Pons (tissue), 1 donor: ENCODE data around the gene SIRT6.
"Not testable (repeated sequence)": the region's sequence is repeated elsewhere in the genome, so short reads cannot be mapped to it uniquely, and the experiment has no call there.

Source experiments
- DNase-seq: peaks from one replicate; pipeline ENCODE4 v3.0.0-alpha.2; 2016; ENCODE audit warnings: low spot score

Gene SIRT6

DNA sequence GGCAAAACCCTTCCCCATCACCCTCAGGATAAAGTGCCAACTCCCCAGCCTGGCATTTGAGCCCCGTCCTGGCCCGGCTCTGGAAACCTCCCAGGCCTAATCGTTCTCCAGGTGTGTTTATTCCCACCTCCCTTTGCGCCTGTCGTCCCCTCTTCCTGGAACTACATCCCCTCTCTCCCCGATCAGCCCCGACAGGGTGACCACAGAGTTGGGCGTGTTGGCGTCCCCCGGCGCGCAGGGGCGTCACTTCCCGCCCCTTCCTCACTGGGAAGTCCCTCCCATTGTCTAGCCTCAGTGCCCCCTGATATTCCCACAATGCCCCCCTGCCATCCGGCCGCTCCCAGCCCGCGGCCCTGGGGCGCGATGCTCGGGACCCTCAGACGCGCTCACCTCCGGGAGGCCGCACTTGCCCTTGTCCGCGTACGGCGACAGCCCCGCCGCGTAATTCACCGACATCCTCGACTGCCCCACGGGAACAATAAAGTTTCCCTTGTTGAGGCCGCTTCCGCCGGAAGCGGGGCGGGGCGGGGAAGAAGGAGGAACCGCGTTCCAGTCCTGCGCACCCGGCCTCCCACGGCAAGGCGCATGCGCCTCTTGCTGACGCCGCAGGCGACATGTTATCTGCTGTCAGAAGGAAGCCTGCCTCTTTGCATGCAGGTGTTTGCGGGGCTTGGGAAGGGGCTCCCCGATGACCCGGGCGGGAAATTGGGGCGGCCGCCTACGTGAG lies at the start of gene SIRT6, which contains the start of gene ANKRD24:
Gene SIRT6, minus strand, starts transcription at position 480 of the 727 bp plus-strand sequence. Its CDS starts 24 bp downstream, at position 456.
Gene ANKRD24, plus strand, starts transcription at position 606 of the 727 bp plus-strand sequence. CDS start 3,737 bp downstream, outside the sequence.
- peak; percentile 94 for DNase-seq

DNA sequence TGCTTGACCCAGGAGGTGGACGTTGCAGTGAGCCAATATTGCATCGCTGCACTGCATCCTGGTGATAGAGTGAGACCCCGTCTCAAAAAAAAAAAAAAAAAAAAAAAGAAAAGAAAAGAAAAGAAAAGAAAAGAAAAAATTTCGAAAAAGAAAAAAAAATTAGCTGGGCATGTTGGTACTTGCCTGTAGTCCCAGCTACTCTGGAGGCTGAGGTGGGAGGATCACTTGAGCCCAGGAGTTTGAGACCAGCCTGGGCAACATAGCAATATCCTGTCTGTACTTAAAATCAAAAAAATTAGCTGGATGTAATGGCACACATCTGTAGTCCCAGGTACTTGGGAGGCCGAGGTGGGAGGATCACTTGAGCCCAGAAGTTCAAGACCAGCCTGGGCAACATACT lies 49.8 kb upstream of the SIRT6 start:
- DNase-seq, result not testable (repeated sequence)

GRCh38 chr19:4231521-4231920 lies 49.2 kb upstream of the SIRT6 start:
- DNase-seq, result not testable (repeated sequence)

- DNase-seq, result not testable (repeated sequence)
Observed at GRCh38 chr19:4230237-4230636, 47.9 kb upstream of the SIRT6 start.

DNA sequence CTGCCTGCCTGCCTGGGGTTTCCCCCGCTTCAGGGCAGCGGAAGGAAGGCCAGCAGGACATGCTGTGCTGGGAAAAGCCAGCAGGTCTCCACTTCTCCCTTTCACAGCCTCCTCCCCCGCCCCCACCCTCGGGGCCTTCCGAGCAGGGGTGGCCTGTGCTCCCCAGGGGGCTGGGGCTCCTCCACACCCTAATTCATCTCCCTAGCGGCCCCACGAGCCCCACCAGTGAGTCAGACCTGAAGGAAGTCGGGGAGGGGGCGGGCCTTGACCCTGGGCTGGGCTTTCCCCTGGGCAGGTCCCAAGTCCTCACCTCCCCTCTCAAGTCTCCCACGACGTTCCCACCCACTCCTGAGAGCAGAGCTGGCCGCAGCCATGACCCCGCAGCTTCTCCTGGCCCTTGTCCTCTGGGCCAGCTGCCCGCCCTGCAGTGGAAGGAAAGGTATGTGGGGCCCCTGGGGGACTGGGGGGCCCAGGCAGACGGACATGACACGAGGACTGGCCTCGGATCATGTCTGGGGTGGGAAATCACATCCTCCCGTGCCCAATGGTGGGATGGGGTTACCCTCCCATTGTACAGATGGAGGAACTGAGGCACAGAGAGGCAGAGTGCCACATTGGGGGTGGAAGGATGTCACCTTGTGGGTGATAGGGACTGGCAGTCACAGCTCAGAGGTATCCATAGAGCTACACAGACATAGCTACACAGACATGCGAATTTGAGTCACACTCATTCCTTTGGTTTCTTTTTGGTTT lies 47.0 kb upstream of the SIRT6 start, which contains the start of gene EBI3:
Gene EBI3, plus strand, starts transcription at position 345 of the 753 bp plus-strand sequence. Its CDS starts 28 bp downstream, at position 373.
- DNase-seq, result no peak

DNA sequence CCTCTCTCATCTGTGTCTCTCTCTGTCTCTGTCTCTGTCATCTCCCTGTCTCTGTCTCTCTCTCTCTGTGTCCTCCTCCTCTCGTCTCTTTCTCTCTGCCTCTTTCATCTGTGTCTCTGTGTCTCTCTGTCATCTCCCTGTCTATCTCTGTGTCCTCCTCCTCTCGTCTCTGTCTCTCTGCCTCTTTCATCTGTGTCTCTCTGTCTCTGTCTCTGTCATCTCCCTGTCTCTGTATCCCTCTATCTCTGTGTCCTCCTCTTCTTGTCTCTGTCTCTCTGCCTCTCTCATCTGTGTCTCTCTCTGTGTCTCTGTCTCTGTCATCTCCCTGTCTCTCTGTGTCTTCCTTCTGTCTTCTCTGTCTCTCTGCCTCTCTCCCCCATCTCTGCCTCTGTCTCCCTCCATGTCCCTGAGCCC lies 46.4 kb upstream of the SIRT6 start:
- DNase-seq, result no peak

- no peak for DNase-seq
Observed at GRCh38 chr19:4227771-4228170, 45.4 kb upstream of the SIRT6 start.

DNA sequence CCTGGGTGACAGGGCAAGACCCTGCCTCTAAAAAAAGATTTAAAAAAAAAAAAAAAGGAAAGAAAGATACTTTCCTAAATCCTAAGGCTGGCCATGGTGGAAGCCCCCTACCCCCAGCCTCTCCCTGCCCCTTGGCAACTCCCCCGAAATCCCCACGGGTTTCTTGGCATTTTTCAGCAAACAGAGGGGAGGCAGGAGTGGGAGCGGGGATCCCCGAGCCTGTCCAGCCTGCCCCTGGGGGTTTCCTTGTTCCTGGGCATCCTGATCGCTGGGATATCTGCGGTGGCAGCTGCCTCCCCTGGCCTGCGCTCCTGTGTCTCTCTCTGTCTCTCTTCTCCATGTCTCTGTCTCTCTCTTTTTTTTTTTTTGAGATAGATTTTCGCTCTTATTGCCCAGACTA lies 43.5 kb upstream of the SIRT6 start:
- DNase-seq, result no peak

GRCh38 chr19:4224470-4224869 lies 42.1 kb upstream of the SIRT6 start:
- DNase-seq, result no peak

DNA sequence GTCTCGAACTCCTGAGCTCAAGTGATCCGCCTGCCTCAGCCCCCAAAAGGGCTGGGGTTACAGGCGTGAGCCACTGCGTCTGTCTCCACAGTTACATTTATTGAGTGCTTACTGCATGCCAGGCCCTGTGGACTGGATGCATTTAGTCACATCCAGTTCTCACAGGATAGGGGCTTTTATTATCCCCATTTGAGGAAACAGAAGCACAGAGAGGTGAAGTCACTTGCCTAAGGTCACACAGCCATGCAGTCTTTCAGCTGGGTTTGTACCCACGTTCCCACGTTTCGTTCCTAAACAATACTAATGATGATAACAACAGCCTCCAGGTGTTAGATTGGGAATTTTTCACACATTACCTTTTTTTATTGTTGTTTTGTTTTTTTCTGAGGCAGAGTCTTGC lies 37.8 kb upstream of the SIRT6 start:
- no peak for DNase-seq

- not testable (repeated sequence) for DNase-seq
Observed at GRCh38 chr19:4218523-4218922, 36.2 kb upstream of the SIRT6 start.

DNA sequence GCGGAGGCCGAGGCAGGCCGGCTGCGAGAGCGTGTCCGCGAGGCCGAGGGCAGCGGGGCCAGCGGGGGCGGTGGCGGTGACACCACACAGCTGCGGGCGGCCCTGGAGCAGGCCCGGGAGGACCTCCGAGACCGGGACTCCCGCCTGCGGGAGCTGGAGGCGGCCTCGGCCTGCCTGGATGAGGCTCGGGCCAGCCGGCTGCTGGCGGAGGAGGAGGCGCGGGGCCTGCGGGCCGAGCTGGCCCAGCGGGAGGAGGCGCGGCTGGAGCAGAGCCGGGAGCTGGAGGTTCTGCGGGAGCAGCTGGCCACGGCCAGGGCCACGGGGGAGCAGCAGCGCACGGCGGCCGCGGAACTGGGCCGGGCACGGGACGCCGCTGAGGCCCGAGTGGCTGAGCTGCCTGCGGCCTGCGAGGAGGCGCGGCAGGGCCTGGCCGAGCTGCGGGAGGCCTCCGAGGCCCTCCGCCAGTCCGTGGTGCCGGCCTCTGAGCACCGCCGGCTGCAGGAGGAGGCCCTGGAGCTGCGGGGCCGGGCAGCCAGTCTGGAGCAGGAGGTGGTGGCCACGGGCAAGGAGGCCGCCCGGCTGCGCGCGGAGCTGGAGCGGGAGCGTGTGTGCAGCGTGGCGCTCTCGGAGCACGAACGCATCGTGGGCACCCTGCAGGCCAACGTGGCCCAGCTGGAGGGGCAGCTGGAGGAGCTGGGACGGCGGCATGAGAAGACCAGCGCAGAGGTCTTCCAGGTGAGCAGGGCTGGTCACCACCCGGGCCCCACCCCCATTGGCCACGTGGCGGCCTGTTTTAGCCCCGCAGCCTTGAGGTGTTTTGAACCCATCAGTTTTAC lies 35.3 kb upstream of the SIRT6 start:
- DNase-seq, result no peak

- DNase-seq, result no peak
Observed at GRCh38 chr19:4216846-4217245, 34.5 kb upstream of the SIRT6 start.

DNA sequence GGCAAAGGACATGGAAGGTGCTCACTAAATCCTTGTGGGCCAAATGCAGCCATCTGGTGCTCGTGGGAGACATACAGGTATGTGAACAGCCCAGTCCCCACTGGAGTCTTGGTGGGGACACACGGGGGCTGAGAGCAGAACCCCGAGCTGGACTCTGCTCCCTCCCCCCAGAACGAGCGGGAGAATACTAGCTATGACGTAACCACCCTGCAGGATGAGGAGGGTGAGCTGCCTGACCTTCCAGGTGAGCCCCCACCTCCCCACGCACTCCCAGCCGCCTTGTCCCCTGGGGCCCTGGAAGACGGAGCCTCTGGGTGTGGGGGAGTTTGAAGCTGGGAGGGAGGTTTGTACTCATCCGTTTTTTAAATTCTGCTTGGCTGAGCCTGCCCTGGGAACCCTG lies 33.4 kb upstream of the SIRT6 start:
- DNase-seq, result no peak

DNA sequence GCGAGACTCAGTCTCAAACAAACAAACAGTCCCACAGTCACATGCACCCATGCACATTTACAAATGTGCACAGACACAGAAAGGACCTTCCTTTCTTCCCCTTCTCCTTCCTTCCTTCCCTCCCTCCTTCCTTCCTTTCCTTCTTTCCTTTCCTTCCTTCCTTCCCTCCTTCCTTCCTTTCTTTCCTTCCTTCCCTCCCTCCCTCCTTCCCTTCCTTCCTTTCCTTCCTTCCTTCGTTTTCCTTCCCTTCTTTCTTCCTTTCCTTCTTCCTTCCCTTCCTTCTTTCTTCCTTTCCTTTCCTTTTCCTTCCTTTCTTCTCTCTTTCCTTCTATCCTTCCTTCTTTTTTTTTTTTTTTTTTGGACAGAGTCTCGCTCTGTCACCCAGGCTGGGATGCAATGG lies 30.8 kb upstream of the SIRT6 start:
- DNase-seq, result no peak

GRCh38 chr19:4210166-4210731 lies 27.9 kb upstream of the SIRT6 start:
- no peak for DNase-seq

GRCh38 chr19:4208385-4209094 lies 26.2 kb upstream of the SIRT6 start:
- DNase-seq, result no peak

- DNase-seq, result no peak
Observed at GRCh38 chr19:4206818-4207484, 24.6 kb upstream of the SIRT6 start.

DNA sequence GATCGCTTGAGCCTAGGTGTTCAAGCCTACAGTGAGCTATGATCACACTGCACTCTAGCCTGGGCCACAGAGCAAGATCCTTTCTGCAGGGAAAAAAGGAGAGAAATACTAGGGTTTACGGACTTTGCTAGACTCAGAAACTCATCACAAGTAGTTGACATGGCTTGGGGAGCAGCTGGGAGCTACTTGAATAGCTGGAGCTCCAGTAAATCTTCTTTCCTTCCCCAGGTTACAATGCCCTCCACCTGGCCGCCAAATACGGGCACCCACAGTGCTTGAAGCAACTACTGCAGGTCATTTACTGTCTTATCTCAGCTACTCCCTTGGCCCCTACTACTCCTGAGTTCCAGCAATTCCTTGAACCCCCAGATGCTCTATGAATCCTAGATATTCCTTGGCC lies 19.4 kb upstream of the SIRT6 start:
- DNase-seq, result no peak

DNA sequence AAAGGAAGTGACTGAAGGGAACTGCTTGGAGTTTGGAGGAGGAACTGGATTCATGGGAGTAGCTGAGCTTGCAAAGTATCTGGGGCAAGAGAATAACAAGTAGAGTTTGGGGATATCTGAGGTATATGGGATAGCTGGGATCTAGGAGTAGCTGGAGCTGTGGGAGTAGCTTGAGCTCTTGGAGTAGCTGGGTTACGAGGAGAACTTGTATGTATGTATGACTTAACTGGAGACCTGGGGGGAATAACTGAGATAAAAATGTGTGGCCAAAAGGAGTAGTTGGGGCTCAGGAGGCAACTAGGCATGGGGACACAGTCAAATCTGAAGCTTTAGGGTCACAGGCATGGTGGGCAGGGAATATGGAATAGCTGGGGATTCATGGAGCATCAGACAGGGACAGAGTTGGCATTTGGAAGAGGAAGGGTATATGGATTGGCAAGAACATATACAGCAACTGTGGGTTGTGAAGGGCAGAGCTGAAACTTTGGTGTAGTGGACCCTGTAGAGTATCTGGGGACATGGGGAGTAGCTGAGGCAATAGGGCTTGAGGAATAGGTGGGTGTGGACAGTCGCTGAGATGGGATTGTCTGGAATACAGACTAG lies 18.7 kb upstream of the SIRT6 start:
- DNase-seq, result no peak
